ENCODE data around the gene S100PBP. TPM values are rescaled to one million over a fixed set of nuclear protein-coding genes. Genes with fewer than 3 reads are reported as not detected.
A peak's percentile ranks its signal among the peaks of the same experiment; 100 is the strongest.

Gene S100PBP
- total and polyA plus RNA-seq, 2 of the 13 experiments (the other 11 are each of a cell fraction or from before 2014, with no cell fraction given): 20.4 to 26.1 TPM

- TF ChIP-seq, protein P1, sequence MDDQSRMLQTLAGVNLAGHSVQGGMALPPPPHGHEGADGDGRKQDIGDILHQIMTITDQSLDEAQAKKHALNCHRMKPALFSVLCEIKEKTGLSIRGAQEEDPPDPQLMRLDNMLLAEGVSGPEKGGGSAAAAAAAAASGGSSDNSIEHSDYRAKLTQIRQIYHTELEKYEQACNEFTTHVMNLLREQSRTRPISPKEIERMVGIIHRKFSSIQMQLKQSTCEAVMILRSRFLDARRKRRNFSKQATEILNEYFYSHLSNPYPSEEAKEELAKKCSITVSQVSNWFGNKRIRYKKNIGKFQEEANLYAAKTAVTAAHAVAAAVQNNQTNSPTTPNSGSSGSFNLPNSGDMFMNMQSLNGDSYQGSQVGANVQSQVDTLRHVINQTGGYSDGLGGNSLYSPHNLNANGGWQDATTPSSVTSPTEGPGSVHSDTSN (CRISPR knock-in tag; IDR thresholded peaks at IDR 0.05; ENCODE audit: borderline replicate concordance): peak; percentile 98
- TF ChIP-seq WIZ (CRISPR knock-in tag; IDR thresholded peaks at IDR 0.05) (peak; percentile 99), HNRNPK (IDR thresholded peaks at IDR 0.05; ENCODE audit: low read depth, low read length, poor library complexity, severe bottlenecking) (peak; percentile 38), ZFP82 (CRISPR knock-in tag; IDR thresholded peaks at IDR 0.05; ENCODE audit: borderline replicate concordance) (peak; percentile 95), ZBTB25 (CRISPR knock-in tag; IDR thresholded peaks at IDR 0.05) (peak; percentile 98), STAG1 (CRISPR knock-in tag; IDR thresholded peaks at IDR 0.05) (peak; percentile 56), SRSF4 (IDR thresholded peaks at IDR 0.05; ENCODE audit: low read depth, low read length, poor library complexity, severe bottlenecking) (no peak), PTBP1 (IDR thresholded peaks at IDR 0.05; ENCODE audit: low read depth, low read length, poor library complexity, severe bottlenecking) (no peak), POLR2AphosphoS2 (IDR thresholded peaks at IDR 0.05; ENCODE audit: low read depth, low read length) (no peak), DZIP1 (CRISPR knock-in tag; IDR thresholded peaks at IDR 0.05) (peak; percentile 95), STAT5B (CRISPR knock-in tag; IDR thresholded peaks at IDR 0.05) (peak; percentile 99), ZNF841 (CRISPR knock-in tag; IDR thresholded peaks at IDR 0.05; ENCODE audit: borderline replicate concordance) (peak; percentile 97)
- TF ChIP-seq, protein P2, sequence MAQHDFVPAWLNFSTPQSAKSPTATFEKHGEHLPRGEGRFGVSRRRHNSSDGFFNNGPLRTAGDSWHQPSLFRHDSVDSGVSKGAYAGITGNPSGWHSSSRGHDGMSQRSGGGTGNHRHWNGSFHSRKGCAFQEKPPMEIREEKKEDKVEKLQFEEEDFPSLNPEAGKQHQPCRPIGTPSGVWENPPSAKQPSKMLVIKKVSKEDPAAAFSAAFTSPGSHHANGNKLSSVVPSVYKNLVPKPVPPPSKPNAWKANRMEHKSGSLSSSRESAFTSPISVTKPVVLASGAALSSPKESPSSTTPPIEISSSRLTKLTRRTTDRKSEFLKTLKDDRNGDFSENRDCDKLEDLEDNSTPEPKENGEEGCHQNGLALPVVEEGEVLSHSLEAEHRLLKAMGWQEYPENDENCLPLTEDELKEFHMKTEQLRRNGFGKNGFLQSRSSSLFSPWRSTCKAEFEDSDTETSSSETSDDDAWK (CRISPR knock-in tag; IDR thresholded peaks at IDR 0.05): no peak
- TF ChIP-seq, protein P3, sequence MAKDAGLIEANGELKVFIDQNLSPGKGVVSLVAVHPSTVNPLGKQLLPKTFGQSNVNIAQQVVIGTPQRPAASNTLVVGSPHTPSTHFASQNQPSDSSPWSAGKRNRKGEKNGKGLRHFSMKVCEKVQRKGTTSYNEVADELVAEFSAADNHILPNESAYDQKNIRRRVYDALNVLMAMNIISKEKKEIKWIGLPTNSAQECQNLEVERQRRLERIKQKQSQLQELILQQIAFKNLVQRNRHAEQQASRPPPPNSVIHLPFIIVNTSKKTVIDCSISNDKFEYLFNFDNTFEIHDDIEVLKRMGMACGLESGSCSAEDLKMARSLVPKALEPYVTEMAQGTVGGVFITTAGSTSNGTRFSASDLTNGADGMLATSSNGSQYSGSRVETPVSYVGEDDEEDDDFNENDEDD (CRISPR knock-in tag; IDR thresholded peaks at IDR 0.05; ENCODE audit: borderline replicate concordance): peak; percentile 45; the same call in 1 of the 2 replicates
Observed at GRCh38 chr1:32886004-32886827, 68.8 kb downstream of the S100PBP start, which contains the start of gene HPCA (continued).
